HG03108 (cell line): ENCODE data around the gene ATAT1.
"Not testable (repeated sequence)": the region's sequence is repeated elsewhere in the genome, so short reads cannot be mapped to it uniquely, and the experiment has no call there.

ENCODE experiments used
- ATAC-seq: cut with Tn5 transposase; IDR thresholded peaks from one replicate; pipeline ENCODE4 v1.9.1; 2021; ENCODE audit warnings: moderate library complexity; ENCODE audit not compliant: unreplicated experiment

ATAT1 gene

GRCh38 chr6:30647242-30648116 lies 20.8 kb downstream of the ATAT1 start:
- peak; percentile 49 for ATAC-seq

- no peak for ATAC-seq
Observed at GRCh38 chr6:30651143-30651542, 24.5 kb downstream of the ATAT1 start.

- ATAC-seq = no peak
Observed at GRCh38 chr6:30654798-30655742, 28.4 kb downstream of the ATAT1 start.

GRCh38 chr6:30655743-30656094 lies 29.0 kb downstream of the ATAT1 start:
- no peak for ATAC-seq

- ATAC-seq = no peak
Observed at GRCh38 chr6:30656513-30656912, 29.8 kb downstream of the ATAT1 start.

- ATAC-seq = no peak
Observed at GRCh38 chr6:30657454-30657853, 30.8 kb downstream of the ATAT1 start.

GRCh38 chr6:30657922-30658321 lies 31.2 kb downstream of the ATAT1 start:
- ATAC-seq = not testable (repeated sequence)

- ATAC-seq = no peak
Observed at GRCh38 chr6:30664994-30665767, 38.5 kb downstream of the ATAT1 start.

- not testable (repeated sequence) for ATAC-seq
Observed at GRCh38 chr6:30666300-30666699, 39.6 kb downstream of the ATAT1 start.

- ATAC-seq = no peak
Observed at GRCh38 chr6:30670760-30671527, 44.3 kb downstream of the ATAT1 start.

GRCh38 chr6:30672445-30673253 lies 46.0 kb downstream of the ATAT1 start, which contains the start of gene DHX16:
DHX16 (minus strand) TSS chr6:30673006; CDS start chr6:30672841, 165 bp downstream.
- peak; percentile 61 for ATAC-seq

GRCh38 chr6:30676660-30677285 lies 50.1 kb downstream of the ATAT1 start:
- ATAC-seq = no peak

GRCh38 chr6:30678964-30679726 lies 52.5 kb downstream of the ATAT1 start:
- ATAC-seq = peak; percentile 41

- ATAC-seq = no peak
Observed at GRCh38 chr6:30679765-30680535, 53.3 kb downstream of the ATAT1 start.

GRCh38 chr6:30681766-30682142 lies 55.1 kb downstream of the ATAT1 start:
- no peak for ATAC-seq

GRCh38 chr6:30682143-30683117 lies 55.8 kb downstream of the ATAT1 start:
- peak; percentile 35 for ATAC-seq
